Caco-2 (cell line): ENCODE measurements around the gene AJAP1. TPM values are rescaled to one million over a fixed set of nuclear protein-coding genes. Genes with fewer than 3 reads are reported as not detected.

Experiments
- BruUV-seq: library from RNA; stranded (reverse); fragments of 400-500 nt; replicated peaks from 2 replicates; lab custom pipeline; 2021; lab: Mats Ljungman, UMichigan
- CTCF ChIA-PET: fragments of 300-600 bp; sonication (Branson Sonifier 250); formaldehyde crosslinking; loops from one replicate; lab custom pipeline; 2022; ENCODE audit warnings: antibody characterized with exemption; lab: Charles Lee
- POLR2A ChIA-PET: fragments of 300-600 bp; sonication (Branson Sonifier 250); formaldehyde crosslinking; loops from one replicate; lab custom pipeline; 2022; ENCODE audit warnings: antibody characterized with exemption; lab: Charles Lee
- DNase-seq, 2 experiments: peaks; one replicate each; pipeline versions ENCODE4 v3.0.0 to v3.0.0-alpha.2; 2020 to 2022
- H3K27me3 ChIP-seq: replicated peaks from 2 replicates; pipeline ENCODE4 v1.6.0; 2011; ENCODE audit warnings: low read length; ENCODE audit not compliant: control insufficient read depth, insufficient read depth
- H3K36me3 ChIP-seq: 2 replicates; pipeline ENCODE4 v1.5.1; 2011; ENCODE audit warnings: low read length; ENCODE audit not compliant: control insufficient read depth, insufficient read depth
- H3K4me1 ChIP-seq: fragments of 250-450 bp; sonication (Bioruptor Pico); 2 replicates; pipeline ENCODE4 v1.5.1; 2020; ENCODE audit warnings: mild to moderate bottlenecking
- H3K4me3 ChIP-seq: 2 replicates; pipeline ENCODE4 v1.5.1; 2011; ENCODE audit warnings: low read depth, mild to moderate bottlenecking, control low read depth, low read length
- H3K9me3 ChIP-seq: fragments of 250-450 bp; sonication (Bioruptor Pico); 2 replicates; pipeline ENCODE4 v1.5.1; 2020; ENCODE audit warnings: mild to moderate bottlenecking, moderate library complexity
- H3K27ac Mint-ChIP-seq: one replicate; pipeline ENCODE4 v1.8.0; 2022; ENCODE audit warnings: mixed read lengths; ENCODE audit not compliant: unreplicated experiment
- H3K27me3 Mint-ChIP-seq: one replicate; pipeline ENCODE4 v1.8.0; 2022; ENCODE audit warnings: mixed read lengths; ENCODE audit not compliant: insufficient read depth, unreplicated experiment
- H3K36me3 Mint-ChIP-seq: one replicate; pipeline ENCODE4 v1.8.0; 2022; ENCODE audit warnings: mild to moderate bottlenecking, mixed read lengths; ENCODE audit not compliant: insufficient read depth, unreplicated experiment
- H3K4me1 Mint-ChIP-seq: one replicate; pipeline ENCODE4 v1.8.0; 2022; ENCODE audit warnings: low read depth, mixed read lengths; ENCODE audit not compliant: unreplicated experiment
- H3K4me3 Mint-ChIP-seq: one replicate; pipeline ENCODE4 v1.8.0; 2022; ENCODE audit warnings: mild to moderate bottlenecking, moderate library complexity, mixed read lengths; ENCODE audit not compliant: unreplicated experiment
- H3K9me3 Mint-ChIP-seq: one replicate; pipeline ENCODE4 v1.8.0; 2022; ENCODE audit warnings: mixed read lengths; ENCODE audit not compliant: unreplicated experiment
- CTCF ChIP-seq, 2 experiments: fragments of 200-600 bp in 1 of 2; IDR thresholded peaks; 1 replicate in 1 of 2; 2 replicates in 1 of 2; pipeline versions ENCODE4 v1.5.1 to v1.8.0; 2011 to 2022; ENCODE audit warnings: antibody characterized with exemption in 1 of 2, control low read depth in 1 of 2, inconsistent platforms in 1 of 2, low read depth in 1 of 2, low read length in 1 of 2, mild to moderate bottlenecking in 1 of 2, moderate library complexity in 1 of 2; ENCODE audit not compliant: insufficient read depth in 1 of 2, severe bottlenecking in 1 of 2, unreplicated experiment in 1 of 2
- intact Hi-C: fragments of 100-400 bp; cut with micrococcal nuclease; formaldehyde crosslinking; loops from one replicate; pipeline ENCODE4 v1.10.0; 2022; ENCODE audit not compliant: unreplicated experiment
- total RNA-seq: library from RNA; stranded (reverse); gene quantifications from 2 replicates; pipeline ENCODE4 v1.2.3, GENCODE V29; 2022

Gene AJAP1
- total RNA-seq, 1 experiment from 2014 or later, result not detected

- no peak for TF ChIP-seq CTCF (IDR thresholded peaks at IDR 0.05; ENCODE audit: insufficient read depth in 1 of 2, low read depth in 1 of 2, low read length in 1 of 2, severe bottlenecking in 1 of 2, unreplicated experiment in 1 of 2)
- Mint-ChIP-seq H3K27me3 (peaks cover 2% of the 10 kb centered on the region), H3K9me3 (no peaks in the 10 kb centered on the region), H3K27ac (no peak overlapping the region), H3K4me1 (no peaks in the 10 kb centered on the region), H3K4me3 (no peak overlapping the region), H3K36me3 (no peaks in the 10 kb centered on the region)
- no peak overlapping the region for H3K4me3 ChIP-seq
- no TSS peak for BruUV-seq
- intact Hi-C loops, result no loop called here
- H3K27me3 ChIP-seq, result no peaks in the 10 kb centered on the region
- no peak for DNase-seq
- H3K36me3 ChIP-seq, result no peaks in the 10 kb centered on the region
- no peaks in the 10 kb centered on the region for H3K4me1 ChIP-seq
- ChIA-PET CTCF (interaction anchor here (0.9 kb wide), 1 partner anchor 610 kb away, joined by 3 read pairs; no protein-coding TSS in a partner anchor), POLR2A (no interaction called here)
- H3K9me3 ChIP-seq, result no peaks in the 10 kb centered on the region
Observed at GRCh38 chr1:4627353-4627752, 27.1 kb upstream of the AJAP1 start.

GRCh38 chr1:4628992-4629391 lies 25.4 kb upstream of the AJAP1 start:
- POLR2A ChIA-PET, result no interaction called here
- DNase-seq, result no peak
- no TSS peak for BruUV-seq
- Histone ChIP-seq H3K4me1 (no peaks in the 10 kb centered on the region), H3K36me3 (no peaks in the 10 kb centered on the region), H3K9me3 (no peaks in the 10 kb centered on the region), H3K4me3 (no peak overlapping the region), H3K27me3 (no peaks in the 10 kb centered on the region)
- no peak for TF ChIP-seq CTCF (IDR thresholded peaks at IDR 0.05; ENCODE audit: insufficient read depth in 1 of 2, low read depth in 1 of 2, low read length in 1 of 2, severe bottlenecking in 1 of 2, unreplicated experiment in 1 of 2)
- CTCF ChIA-PET, result no interaction called here
- Mint-ChIP-seq H3K36me3 (no peaks in the 10 kb centered on the region), H3K27ac (no peak overlapping the region), H3K9me3 (no peaks in the 10 kb centered on the region), H3K27me3 (peaks cover 2% of the 10 kb centered on the region), H3K4me3 (no peak overlapping the region), H3K4me1 (no peaks in the 10 kb centered on the region)
- intact Hi-C loops, result no loop called here

GRCh38 chr1:4630561-4630960 lies 23.8 kb upstream of the AJAP1 start:
- no peaks in the 10 kb centered on the region for H3K9me3 Mint-ChIP-seq
- no peaks in the 10 kb centered on the region for H3K4me1 Mint-ChIP-seq
- Histone ChIP-seq H3K27me3 (no peaks in the 10 kb centered on the region), H3K4me3 (no peak overlapping the region), H3K36me3 (no peaks in the 10 kb centered on the region), H3K9me3 (no peaks in the 10 kb centered on the region), H3K4me1 (no peaks in the 10 kb centered on the region)
- no peak for TF ChIP-seq CTCF (IDR thresholded peaks at IDR 0.05; ENCODE audit: insufficient read depth in 1 of 2, low read depth in 1 of 2, low read length in 1 of 2, severe bottlenecking in 1 of 2, unreplicated experiment in 1 of 2)
- no peak overlapping the region for H3K4me3 Mint-ChIP-seq
- ChIA-PET CTCF (no interaction called here), POLR2A (no interaction called here)
- no peaks in the 10 kb centered on the region for H3K36me3 Mint-ChIP-seq
- no peak for DNase-seq
- intact Hi-C loops, result no loop called here
- no peak overlapping the region for H3K27ac Mint-ChIP-seq
- peaks cover 2% of the 10 kb centered on the region for H3K27me3 Mint-ChIP-seq
- BruUV-seq, result no TSS peak
